ENCODE results near the gene RGN.
"Not testable (repeated sequence)": the region's sequence is repeated elsewhere in the genome, so short reads cannot be mapped to it uniquely, and the experiment has no call there.

Gene RGN

DNA sequence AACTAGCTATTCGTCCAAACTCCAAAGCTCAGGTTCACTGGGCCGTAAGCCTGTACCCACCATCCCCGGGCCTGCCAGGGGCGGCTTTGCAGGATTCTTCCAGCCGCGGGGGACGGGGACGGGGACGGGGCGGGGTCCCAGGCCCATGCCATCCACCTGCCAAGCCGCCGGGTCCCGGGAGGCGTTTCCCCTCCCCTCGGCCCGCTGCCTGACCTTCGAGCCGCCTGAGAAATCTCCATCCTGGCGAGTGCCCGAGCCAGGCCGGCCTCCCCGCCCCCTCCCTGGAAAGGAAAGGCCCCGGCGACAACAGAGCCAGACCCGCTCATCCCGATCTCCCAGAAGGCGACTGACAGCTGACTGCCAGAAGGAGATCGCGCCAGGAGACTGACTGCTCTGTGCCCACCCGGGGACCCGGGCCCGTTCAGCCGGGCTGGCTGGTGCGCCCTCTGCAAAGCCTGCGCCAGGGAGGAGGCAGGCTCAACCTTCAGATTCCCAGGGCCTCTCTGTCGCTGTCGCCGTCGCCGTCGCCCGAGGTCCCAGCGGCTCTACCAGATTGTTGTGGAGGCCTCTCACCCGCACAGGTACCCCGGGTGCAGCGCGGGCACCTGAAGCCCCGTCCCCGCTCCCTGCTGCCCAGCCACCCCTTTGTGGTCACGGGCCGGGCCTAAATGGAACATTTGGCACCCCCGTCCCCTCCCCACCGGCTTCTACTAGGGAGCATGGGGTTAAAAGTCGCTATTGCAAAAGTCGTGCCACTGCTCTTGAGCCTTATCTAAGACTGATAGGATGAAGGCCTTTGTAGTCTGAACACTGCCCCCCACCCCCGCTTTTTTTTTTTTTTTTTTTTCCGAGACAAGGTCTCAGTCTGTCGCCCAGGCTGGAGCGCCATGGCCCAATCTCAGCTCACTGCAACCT lies at the start of gene RGN:
Gene RGN (plus strand): TSS at position 315 of the 915 bp plus-strand sequence. CDS start 2,702 bp downstream, outside the sequence.
- no peak for DNase-seq

- DNase-seq, result peak; percentile 22
Observed at GRCh38 chrX:47030339-47030738, 47.9 kb upstream of the RGN start.

DNA sequence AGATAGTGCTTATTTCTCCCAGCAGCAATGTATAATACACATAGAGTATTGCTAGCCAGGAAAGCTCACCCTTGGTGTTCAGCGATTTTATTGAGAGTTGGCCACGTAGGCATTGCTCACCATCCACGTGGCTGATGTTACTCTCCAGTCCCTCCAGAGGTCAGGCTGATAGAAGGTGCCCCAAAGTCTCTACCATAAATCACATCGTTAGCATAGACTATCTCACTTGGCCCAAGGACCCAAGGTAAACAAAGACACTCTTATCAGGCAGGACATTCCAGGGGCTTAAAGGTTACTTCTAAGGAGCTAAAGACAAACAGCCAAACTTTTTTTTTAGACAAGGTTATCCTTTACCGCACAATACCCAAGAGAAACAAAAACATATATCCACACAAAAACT lies 30.3 kb upstream of the RGN start:
- no peak for DNase-seq

DNA sequence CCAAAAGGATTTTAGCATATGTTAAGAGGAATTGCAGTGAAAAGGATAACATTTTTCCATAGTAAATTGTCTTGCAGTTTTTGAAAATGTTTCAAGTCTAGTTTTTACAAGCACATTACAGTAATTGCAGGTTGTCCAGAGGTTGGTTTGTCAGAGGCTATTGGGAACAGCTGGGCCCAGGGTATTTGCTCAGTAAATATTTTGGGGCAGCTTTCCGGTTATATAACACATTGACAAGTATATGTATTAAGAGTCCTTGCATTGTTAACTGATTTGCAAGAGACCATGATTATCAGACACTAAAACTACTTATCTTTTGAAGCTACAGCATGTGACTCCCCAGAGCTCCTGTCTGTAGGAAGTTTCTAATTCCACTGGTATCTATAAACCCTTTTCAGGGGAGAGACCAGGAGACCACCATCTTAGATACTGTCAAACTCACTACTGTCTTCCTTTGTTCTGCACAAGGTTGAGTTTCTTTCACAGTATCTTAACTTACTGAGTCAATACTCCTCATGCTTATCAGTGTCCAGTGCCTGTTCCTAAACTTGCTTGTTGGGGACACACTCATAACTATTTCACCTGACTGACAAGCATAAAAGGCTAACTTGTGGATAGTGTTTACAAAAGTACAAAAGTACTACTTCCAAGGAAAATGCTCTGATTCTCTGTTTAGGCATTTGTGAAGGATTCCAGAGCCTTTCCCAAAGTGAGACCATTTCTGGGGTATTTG lies 18.9 kb upstream of the RGN start:
- DNase-seq, result no peak

- DNase-seq, result no peak
Observed at GRCh38 chrX:47060708-47061107, 17.5 kb upstream of the RGN start.

- DNase-seq, result no peak
Observed at GRCh38 chrX:47061238-47061919, 16.9 kb upstream of the RGN start.

DNA sequence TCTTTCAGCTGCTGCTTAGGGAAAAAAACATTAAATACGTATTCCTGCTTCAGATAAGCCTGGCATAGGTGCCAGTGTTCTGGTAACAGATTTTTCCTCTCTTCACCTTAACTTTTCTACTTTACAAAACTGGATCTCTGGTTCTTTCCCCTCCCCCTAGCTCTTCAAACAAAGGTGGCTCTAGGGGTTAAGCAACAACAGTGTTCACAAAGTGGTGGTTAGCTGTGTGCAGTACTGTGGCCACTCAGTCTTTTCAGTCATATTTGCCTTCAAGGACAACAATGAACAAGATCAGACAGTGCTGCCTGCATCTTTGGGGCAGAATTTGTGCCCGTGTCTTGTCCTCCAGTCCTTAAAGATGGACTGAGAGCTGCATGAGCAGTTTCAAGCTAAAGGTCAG lies 15.1 kb upstream of the RGN start:
- DNase-seq, result no peak

DNA sequence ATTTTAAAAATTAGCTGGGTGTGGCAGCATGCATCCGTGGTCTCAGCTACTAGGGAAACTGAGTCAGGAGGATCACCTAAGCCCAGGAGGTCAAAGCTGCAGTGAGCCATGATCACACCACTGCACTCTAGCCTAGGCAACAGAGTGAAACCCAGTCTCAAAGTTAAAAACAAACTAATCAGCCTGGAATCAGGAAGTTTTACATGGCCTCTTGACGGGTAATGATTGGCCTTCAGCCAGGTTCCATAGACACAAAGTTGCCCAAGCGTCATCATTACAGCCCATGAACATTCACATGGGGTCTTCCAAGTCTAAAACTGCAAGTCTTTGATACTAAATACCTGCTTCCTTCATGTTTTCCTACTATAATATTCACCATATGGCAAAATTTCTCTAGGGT lies 10.0 kb upstream of the RGN start:
- DNase-seq, result no peak

GRCh38 chrX:47068720-47069119 lies 9.5 kb upstream of the RGN start:
- no peak for DNase-seq

DNA sequence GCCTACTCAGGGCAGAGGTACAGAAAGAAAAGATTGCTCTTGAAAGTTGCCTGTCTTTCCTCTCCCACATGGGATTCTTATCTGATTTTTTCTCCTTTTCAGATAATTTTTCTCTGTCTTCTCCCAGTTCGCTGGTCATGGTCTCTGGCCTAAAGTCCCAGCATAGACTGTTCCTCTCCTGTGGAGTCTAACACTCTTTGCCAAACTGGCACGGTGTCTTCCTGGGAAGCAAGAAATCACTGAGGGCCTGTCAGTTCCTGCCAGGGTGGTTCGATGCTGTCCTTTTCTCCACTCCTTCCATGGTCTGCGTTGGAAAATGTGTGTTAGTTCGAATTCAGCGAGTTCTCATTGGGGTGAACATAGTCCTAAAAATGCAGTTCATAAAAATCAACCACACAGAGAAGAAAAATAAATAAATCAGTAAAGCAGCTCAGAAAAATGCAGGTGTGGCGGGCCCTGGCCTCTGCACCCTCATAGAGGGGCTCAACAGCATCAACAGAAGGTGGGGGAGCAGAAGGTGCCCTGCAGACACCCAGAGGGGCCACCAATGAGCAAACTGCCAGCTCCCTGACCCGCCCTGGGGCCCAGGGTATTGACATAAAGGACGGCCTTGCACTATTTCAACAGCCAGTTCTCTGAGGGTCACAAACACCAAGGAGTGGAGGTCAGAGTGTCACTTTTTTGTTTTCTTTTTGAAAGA lies 2.1 kb downstream of the RGN start:
- no peak for DNase-seq

DNA sequence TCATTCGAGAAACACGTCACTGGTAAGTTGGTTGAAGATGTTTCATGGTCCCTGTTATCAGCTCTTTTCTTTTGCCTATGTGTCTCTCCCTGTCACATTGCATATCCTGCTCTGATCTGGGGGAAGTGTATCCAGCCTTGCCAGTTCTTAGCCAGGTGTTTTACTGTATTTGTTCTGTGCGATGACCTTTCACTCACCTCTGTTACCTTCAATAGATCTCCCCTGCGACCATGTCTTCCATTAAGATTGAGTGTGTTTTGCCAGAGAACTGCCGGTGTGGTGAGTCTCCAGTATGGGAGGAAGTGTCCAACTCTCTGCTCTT lies 2.6 kb downstream of the RGN start:
- no peak for DNase-seq

DNA sequence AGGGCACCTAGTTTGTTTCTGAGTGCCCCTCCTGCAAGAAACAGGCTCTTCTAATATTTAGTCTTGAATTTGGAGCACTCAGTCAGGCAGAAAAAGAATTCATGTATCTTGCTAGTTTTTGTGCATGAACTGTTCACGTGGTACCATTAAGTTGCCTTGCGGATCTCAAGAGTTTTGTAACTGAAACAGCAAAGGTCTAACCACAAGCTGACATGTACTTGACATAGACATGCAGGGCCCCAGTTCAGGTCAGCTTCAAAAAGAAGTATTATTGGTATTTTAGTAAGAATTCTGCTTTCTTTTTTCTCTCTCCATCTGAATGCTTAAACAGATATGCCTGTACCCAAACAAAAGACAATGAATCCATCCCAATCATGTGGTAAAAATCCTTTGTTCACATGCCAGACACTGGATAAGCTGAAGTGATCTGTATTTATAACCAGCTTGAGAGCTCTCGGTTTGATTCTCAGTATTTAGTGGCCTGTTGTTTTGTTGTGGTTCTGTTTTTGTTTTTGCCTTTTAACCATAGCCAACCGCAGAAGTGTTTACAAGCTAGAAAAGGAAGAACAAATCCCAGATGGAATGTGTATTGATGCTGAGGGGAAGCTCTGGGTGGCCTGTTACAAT lies 13.0 kb downstream of the RGN start:
- no peak for DNase-seq

GRCh38 chrX:47093248-47093647 lies 15.0 kb downstream of the RGN start:
- peak; percentile 1 for DNase-seq

- DNase-seq, result no peak
Observed at GRCh38 chrX:47093860-47094259, 15.6 kb downstream of the RGN start.

GRCh38 chrX:47097018-47097417 lies 18.8 kb downstream of the RGN start:
- no peak for DNase-seq

DNA sequence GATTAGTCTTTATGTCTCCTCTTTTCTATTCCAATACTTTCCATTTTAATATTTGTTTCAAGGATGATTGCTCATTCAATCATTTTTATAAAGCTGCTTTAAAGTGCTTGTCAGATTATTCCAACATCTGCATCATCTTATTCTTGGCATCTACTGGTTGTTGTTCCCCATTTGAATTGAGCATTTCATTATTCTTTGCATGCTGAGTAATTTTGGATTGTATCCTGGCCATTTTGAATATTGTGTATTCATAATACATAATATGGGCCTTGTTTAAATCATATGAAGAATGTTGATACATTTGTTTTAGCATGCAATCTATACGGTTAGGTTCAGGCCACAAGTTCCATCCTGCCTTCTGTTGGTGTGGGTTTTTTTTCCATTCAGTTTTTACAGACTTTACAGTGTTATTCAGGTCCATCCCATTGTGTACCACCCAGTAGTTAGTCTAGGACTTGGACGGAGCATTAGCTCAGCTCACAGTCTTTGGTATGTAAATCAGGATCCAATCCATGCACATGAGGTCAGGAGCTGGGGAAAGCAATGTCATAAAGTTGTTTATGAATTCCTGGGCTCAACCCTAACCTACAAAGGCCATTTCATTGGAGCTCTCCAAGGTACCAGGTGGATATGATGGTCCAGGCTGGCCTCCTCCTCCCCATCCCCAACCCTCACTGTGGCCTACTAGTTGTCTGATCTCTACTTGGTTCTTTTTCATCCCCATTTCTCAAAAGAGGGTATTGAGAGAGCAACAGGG lies 20.3 kb downstream of the RGN start:
- DNase-seq, result no peak

- no peak for DNase-seq
Observed at GRCh38 chrX:47101206-47101605, 23.0 kb downstream of the RGN start.

- not testable (repeated sequence) for DNase-seq
Observed at GRCh38 chrX:47110936-47111615, 32.8 kb downstream of the RGN start.

DNA sequence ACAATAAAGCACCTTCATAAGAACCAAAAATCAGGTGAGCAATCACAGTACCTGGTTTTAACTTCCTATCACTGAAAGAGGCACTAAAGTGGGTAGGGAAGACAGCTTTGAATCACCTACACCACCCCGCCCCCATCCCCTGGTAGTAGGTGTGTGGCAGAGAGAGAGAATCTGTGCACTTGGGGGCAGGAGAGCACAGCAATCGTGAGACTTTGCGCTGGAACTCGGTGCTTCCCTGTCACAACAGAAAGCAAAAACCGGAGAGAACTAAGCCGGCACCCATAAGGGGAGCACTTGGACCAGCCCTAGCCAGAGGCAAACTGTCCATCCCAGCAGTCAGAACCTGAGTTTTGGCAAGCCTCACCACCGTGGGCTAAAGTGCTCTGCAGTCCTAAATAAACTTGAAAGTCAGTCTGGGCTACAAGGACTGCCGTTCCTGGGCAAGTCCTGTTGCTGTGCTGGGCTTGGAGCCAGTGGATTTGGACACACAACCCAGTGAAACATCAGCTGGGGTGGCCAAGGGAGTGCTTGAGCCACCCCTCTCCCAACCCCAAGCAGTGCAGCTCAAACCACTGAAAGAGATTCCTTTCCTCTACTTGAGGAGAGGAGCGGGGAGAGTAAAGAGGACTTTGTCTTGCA lies 34.2 kb downstream of the RGN start:
- no peak for DNase-seq

- DNase-seq, result not testable (repeated sequence)
Observed at GRCh38 chrX:47116551-47117110, 38.4 kb downstream of the RGN start.

Measured in NCI-H748 treated with DMSO at 0.1 percent for 48 hours (cell line).